GM10248 (cell line): ENCODE results near the gene ZMYND11.

Experiments used
- CTCF ChIA-PET: fragments of 300-600 bp; sonication (Branson Sonifier 250); formaldehyde crosslinking; extraction: SDS; loops from one replicate; lab custom pipeline; 2021; ENCODE audit warnings: antibody characterized with exemption; lab: Yijun Ruan, JAX
- POLR2A ChIA-PET: fragments of 350-650 bp; sonication (Branson Sonifier 250); formaldehyde crosslinking; extraction: SDS; loops from one replicate; lab custom pipeline; 2020; ENCODE audit warnings: antibody characterized with exemption; lab: Yijun Ruan, JAX
- DNase-seq: peaks from one replicate; pipeline ENCODE4 v3.0.0; 2012; ENCODE audit errors: extremely low spot score
- CTCF ChIP-seq: IDR thresholded peaks from 2 replicates; pipeline ENCODE4 v1.5.1; 2012; ENCODE audit warnings: mild to moderate bottlenecking, low read depth; ENCODE audit errors: extremely low read depth, missing control alignments, control extremely low read depth

Gene ZMYND11

GRCh38 chr10:230758-231157, 95.5 kb downstream of the ZMYND11 start:
- TF ChIP-seq CTCF: no peak
- DNase-seq: no peak
- POLR2A ChIA-PET: no interaction called here
- CTCF ChIA-PET: interaction anchor here (1.2 to 1.4 kb wide), 2 partner anchors 10 to 17 kb away, joined by 3 to 5 read pairs; no protein-coding TSS in a partner anchor

- POLR2A ChIA-PET: no interaction called here
- DNase-seq: no peak
- CTCF ChIA-PET: interaction anchor here (1.2 kb wide), 1 partner anchor 16 kb away, joined by 3 read pairs; no protein-coding TSS in a partner anchor
- TF ChIP-seq CTCF: no peak
These were observed 96.8 kb downstream of the ZMYND11 start for GRCh38 chr10:232061-232460.

- no peak for TF ChIP-seq CTCF
- ChIA-PET POLR2A (no interaction called here), CTCF (no interaction called here)
- no peak for DNase-seq
These were observed 97.6 kb downstream of the ZMYND11 start for GRCh38 chr10:232878-233277.

GRCh38 chr10:234708-235406, 99.6 kb downstream of the ZMYND11 start:
- no peak for TF ChIP-seq CTCF
- CTCF ChIA-PET: no interaction called here
- DNase-seq: no peak
- POLR2A ChIA-PET: no interaction called here

GRCh38 chr10:235915-236314, 100.7 kb downstream of the ZMYND11 start:
- TF ChIP-seq CTCF: no peak
- ChIA-PET POLR2A (no interaction called here), CTCF (no interaction called here)
- DNase-seq: no peak

- POLR2A ChIA-PET: no interaction called here
- CTCF ChIA-PET: no interaction called here
- TF ChIP-seq CTCF: no peak
- no peak for DNase-seq
These were observed 103.9 kb downstream of the ZMYND11 start for GRCh38 chr10:239109-239508.
